T-helper 2 cell treated with Interferon-gamma antibody and Interleukin-4, amounts not matched to agents 100 ng/mL and 5 ng/mL, for 36 hours (primary cell): Measurements from ENCODE around the gene VWA7. TPM values are rescaled to one million over a fixed set of nuclear protein-coding genes. Genes with fewer than 3 reads are reported as not detected.

Experiments used
- intact Hi-C: fragments of 100-400 bp; cut with micrococcal nuclease; formaldehyde crosslinking; loops from one replicate; pipeline ENCODE4 v1.15.1; 2023
- total RNA-seq: library from RNA; stranded (reverse); gene quantifications from 2 replicates; pipeline ENCODE4 v1.2.3, GENCODE V29; 2022

VWA7 gene
- total RNA-seq, 1 donor from 2014 or later, result 4.9 TPM

DNA sequence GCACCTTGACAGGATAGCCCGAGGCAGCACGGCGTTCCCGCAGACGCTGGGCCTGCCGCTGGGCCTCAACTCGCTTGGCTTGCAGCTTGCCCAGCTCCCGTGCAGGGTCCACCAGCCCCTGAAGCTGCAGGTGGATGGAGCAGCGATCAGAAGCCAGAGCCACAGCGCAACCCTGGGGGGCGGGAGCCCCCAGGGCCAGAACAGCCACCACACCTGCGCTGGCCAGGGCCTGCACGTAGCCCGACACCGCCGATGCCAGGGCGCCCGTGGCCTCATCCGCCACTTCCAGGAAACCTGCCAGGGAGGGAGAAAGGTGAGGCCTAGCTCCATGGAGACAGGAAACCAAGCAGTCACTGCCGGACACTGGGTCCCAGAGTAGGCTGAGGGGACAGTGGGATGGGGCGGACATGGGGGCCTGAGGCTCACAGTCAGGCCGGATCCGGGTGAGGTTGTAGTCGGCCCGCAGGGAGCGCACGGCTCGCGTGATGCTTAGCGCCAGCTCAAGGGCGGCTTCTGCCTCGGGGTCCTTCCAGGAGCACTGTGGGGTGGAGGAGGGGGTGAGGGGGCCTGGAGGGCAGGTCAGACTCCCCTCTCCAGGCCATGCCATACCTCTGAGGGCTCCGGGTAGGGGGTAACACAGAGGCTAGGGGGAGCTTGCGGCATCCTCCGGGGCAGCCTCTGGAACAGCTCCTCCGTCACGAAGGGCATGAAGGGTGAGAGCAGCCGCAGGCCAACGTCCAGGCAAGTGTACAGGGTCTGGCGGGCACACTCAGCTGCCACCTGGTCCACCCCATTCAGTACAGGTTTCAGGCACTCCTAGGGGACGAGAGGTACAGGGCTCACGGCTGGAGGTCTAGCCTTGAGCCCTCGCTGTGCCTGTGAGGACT, 2.1 kb upstream of the VWA7 start:
- intact Hi-C loops, result no loop called here

DNA sequence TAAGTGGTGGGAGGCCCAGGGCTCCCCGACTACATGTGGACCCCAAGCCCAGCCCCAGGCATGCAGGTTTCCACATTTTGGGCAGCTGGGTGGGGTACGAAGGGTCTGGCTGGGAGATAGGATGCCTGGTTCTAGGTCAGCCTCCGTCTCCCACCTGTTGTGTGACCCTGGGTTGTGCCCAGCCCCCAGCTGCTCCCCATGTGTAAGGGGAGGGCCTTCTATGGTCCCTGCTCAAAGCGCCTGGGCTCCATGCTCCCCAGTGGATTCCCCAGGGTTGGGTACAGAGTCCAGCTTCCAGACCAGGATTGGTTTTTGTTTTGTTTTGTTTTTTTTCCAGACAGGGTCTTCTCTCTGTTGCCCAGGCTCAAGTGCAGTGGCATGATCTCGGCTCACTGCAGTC, 1.1 kb upstream of the VWA7 start:
- intact Hi-C loops, result no loop called here

DNA sequence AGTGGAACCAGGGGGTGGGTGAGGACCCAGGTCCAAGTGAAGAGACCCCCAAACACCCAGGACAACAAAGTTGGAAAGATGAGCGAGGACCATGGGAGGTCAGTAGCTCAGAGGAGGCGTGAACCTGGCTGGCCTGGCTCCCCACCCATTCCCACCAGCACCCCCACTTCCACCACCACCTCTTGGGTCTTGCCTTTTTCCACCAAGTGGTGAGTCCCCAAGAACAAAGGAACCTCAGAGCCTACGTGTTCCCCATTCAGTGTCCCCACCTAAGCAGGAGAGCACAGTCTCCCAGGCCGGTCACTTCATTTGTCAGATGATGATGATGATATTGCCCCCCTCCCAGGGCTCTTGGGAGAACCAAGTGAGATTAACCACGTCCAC, 531 bp upstream of the VWA7 start:
- intact Hi-C loops, result no loop called here

DNA sequence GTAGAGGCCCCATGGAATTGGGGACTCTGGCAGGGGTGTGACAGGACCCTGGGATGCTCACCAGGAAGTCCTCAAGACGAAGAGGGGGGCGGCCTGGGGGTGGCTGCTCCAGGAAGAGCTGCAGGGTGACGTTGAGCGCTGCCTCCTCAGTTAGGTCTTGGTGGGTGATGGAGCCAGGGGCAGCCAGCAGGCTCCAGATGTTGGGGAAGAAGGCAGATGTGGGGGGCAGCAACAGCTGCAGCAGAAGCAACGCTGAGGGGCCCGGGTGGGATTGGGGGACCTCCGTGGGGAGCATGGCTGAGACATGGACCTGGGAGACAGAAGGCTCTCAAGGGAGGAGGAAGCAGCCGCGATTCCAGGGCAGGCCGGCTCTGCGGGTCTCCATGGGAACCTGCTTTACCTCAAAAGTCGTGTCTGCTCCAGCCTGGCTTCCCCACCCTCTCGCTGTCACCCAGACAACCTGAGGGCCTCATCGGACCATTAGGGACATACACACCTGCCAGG, 591 bp downstream of the VWA7 start:
- intact Hi-C loops, result no loop called here

DNA sequence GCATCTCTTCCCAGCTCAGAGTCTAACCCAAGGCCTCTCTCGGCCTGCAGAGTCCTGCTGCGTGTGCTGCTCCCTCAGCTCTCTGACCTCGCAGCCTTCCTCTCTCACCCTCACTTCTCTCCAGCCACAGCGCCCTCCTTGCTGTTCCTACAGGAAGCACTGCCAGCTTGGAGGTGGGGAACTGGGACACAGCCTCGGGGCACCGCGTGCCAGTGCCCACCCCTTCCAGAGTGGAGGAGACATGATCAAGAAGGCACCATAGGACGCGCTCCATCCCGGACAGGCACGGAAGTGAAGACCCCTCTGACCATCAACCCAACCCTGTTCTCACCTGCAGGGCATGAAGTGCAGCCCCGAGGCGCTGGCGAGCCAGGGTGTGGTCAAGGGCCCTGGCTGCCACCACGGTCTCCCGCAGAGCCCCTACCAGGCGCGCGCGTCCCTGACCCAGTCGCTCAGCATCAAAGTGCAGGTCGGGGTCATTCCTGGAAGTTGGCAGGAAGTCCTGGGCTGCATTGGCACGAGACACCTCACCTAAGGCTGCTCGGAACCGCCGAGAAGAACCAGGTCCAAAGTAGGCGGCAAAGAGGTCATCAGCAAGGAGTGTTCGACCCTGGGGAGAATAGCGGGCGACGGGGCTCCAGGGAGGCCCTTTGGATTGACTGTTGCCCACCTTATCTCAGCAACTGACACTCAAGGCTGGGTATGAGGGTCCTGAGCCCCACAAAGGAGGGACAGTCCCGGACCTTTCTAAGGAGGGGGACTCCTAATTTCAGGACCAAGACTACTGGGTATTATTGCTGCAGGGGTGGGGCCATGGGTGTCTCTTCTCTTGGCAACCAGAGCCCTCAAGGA, 1.3 kb downstream of the VWA7 start:
- intact Hi-C loops, result no loop called here

DNA sequence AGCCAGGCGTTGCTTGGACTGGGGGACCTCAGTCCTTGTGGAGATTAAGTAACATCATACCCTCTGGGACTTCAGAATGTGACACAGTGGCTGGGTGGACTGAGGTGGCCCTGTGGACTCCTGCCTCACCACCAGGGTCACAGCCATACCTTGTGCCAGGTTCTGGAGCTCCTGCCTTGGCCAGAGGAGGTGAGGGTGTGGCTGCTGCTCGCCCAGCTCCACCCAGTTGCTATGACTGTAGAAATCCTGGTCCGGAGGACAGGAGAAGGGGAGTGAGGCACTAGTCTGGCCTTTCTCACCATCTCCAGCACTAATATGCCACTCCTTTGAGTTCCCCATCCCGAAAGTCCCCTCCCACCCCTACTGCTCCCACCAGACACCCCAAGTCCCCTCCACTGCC, 1.9 kb downstream of the VWA7 start:
- intact Hi-C loops, result no loop called here

DNA sequence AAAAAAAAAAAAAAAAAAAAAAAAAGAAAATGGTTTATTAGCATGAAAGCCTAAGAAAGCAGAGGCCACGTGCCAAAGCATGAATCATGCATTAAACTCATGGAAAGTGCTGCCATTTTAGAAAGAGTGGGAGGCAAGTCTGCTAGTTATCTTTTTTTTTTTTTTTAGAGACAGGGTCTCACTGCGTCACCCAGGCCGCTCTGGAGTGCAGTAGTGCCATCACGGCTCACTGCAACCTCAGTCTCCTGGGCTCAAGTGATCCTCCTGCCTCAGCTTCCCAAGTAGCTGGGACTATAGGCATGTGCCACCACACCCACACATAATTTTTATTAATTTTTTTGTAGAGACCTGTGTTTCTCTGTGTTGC, 5.2 kb downstream of the VWA7 start:
- intact Hi-C loops, result loop anchor here (2.0 kb wide), 1 partner anchor 69 kb away; the partner anchor contains the start of gene ABHD16A

DNA sequence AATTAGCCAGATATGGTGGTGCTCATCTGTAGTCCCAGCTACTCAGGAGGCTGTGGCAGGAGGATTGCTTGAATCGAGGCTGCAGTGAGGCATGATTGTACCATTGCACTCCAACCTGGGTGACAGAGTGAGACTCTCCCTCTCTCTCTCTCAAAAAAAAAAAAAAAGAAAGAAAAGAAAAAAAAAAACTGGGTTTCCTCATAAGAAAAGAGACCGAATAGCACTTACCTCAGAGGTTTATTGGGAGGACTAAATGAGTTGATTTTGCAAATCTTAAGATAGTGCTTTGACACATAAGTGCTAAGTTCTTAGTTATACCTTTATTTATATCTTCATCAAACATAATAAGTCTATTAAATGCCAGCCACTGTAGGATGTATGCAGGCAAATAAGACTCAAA, 6.3 kb downstream of the VWA7 start:
- intact Hi-C loops, result loop anchor here (2.0 kb wide), 1 partner anchor 68 kb away; the partner anchor contains the start of gene ABHD16A

DNA sequence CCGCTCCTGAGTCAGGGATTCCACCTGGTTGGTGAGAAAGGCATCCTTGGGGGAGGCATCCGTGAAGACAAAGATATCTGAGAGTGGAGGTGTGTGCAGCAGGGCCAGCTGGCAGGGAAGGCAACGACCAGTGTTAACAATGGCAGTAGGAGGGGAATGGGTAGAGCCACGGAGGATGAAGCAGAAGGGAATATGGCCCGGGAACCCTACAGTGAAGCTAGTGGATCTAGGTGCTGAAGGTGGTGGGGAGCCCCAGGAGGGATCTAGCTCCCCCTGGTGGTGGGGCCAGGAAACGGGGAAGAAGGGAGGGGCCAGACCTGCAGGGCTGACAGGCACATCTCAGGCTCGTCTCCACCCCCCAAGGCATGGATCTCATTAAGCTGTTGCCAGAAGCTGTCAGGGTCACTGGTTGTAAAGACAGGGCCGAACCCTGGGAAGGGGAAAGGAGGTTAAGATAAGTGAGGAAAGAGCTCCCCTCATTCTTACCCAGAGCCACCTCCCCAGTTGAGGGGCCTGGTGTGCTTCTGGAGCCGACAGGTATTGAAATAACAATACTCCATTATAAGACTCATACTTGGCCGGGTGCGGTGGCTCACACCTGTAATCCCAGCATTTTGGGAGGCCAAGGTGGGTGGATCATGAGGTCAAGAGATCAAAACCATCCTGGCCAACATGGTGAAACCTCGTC, 7.3 kb downstream of the VWA7 start:
- intact Hi-C loops, result loop anchor here (2.0 kb wide), 2 partner anchors 41 to 67 kb away; partner anchors contain the start of genes ABHD16A and DDAH2

DNA sequence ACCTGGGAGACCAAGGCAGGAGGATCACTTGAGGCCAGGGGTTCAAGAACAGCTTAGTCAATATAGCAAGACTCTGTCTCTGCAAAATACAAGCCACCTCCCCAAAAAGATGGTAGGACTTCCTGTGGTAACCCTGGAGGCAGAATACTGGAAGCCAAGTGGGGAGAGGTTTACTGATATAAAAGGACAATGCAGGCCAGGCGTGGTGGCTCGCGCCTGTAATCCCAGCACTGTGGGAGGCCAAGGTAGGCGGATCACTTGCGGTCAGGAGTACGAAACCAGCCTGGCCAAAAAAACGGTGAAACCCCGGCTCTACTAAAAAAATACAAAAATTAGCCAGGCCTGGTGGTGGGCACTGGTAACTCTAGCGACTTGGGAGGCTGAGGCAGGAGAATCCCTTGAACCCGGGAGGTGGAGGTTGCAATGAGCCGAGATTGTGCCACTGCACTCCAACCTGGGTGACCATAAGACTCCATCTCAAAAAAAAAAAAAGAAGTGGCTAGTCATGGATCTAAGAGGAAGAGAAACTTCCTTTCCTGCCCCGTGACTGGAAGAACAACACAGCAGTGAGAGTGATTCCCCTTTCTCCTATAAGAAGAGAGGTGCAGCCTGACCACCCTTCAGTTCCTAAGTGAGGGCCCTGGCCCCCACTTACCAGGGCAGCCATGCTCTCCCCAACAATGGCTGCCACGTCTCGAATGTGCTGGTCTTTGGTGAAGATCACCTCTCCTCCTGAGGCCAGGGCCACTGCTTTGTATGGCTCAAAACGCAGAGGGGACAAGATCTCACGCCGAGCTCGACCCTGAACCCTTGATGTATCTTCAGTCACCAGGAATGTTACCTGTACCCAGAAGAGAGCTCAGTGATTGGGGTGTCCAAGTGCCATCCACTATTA, 8.5 kb downstream of the VWA7 start:
- intact Hi-C loops, result loop anchor here (2.0 kb wide), 1 partner anchor 40 kb away; the partner anchor contains the start of gene DDAH2

DNA sequence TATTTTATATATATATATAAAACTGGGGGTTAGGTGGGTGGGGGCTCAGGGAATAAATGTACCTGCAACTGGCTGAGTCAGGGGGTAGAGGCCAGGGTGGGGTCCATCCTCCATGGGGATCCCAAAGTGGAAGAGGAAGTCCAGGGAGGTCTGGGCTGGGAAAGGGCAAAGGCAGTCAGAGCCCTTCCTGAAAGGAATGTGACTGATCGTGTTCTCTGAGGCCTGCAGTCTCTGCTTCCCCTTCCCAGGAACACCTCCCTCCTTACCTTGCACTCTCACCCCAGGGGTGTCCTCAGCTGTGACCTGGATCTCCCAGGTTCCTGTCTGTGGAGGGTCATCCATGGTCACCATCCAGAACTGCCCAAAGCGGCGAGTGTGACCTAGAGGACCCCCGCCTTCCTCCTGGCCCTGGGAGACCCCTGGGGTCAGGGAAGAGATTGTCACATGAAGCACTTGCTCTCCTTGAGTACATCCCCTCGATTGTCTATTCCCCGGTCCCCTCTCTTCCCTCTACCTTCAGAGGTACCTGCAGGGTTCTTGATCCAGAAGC, 10.0 kb downstream of the VWA7 start:
- intact Hi-C loops, result no loop called here

DNA sequence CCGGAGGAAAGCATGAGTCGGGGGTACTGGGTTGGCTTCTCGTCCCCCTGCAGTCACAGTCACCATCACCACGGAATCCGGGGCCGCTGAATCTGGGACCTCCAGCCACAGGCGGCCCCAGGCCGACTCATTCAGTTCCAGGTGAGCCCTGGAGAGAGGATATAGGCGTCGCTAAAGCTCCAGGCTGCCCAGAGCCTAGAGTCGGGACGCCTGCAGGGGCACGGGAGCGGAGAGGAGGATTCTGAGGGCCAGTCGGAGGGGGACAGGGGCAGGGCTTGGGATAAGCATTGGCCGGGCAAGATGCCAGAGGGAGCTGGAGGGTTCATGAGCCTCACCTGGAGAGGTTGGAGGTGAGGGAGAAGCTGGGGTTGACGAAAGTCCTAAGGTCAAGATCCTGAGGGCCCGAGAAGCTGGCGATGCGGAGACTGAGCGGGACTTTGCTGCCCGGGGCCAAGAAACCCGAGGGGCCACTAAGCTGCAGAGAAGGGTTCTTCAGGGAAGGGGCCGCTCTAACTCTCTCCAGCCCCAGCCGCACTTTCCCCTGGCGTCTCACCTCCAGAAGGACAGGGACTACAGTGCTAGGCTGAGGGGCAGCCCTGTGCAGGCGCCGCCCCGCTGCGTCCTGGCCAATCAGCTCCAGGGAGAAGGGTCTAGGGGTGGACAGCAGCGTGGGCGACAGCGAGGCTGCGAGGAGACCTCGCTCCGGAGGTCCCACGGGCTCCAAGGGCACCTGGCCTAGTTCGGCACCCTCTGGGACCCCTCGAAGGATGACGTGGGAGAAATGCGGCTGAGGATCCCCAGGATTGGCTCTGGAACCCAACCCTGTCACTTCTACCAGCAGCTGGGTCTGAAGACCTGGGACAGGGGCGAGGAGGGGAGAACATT, 11.0 kb downstream of the VWA7 start:
- intact Hi-C loops, result no loop called here

DNA sequence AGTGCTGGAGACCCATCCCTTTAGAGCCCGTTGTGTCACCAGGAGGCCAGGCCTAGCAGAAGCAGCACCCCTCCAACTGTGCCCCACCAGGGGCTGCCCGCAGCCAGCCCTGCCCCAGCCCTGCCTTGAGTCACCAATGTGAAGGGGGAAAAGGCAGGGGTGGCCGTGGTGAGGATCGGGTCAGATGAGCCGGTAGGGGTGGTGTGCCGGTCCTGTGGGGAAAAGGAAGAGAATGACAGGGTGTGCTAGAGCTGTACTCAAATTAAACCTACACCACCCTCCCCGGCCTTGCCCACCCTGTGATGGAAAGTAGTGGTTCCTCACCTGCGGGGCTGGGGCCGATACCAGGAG, 11.6 kb downstream of the VWA7 start:
- intact Hi-C loops, result no loop called here

DNA sequence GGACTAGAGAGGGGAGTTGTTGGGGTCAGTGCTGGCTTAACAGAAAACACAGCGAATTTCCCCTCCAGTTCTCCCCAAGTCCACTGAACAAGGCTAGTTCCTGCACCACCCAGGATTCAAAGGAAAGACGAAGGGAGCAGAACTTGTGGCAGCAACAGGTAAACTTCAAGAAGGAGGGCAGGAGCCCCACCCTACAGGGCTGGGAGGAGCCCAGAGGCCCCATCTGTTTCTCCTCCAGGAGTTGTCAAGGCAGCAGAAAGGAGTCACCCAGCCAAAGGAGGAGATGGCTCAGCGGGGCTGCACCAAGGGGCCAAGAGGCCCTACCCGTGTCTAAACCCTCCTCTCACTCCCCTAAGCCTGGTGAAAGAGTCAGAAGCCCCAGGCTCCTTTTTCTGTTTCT, 12.9 kb downstream of the VWA7 start:
- intact Hi-C loops, result no loop called here

DNA sequence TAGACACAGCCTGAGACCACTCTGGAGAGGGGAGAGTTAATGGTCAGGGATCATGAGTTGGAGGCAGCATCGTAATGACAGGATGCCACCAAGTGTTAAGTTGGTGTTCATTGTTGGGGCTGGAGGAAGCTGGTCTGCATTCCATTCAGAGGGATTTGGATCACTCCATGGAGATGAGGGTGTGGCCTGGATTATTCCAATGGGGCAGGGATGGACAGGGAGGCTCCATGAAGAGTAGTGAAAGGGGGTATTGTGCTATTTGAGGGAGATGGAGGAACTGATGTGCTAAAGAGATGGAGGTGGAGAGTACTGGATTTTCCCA, 13.5 kb downstream of the VWA7 start:
- intact Hi-C loops, result no loop called here

DNA sequence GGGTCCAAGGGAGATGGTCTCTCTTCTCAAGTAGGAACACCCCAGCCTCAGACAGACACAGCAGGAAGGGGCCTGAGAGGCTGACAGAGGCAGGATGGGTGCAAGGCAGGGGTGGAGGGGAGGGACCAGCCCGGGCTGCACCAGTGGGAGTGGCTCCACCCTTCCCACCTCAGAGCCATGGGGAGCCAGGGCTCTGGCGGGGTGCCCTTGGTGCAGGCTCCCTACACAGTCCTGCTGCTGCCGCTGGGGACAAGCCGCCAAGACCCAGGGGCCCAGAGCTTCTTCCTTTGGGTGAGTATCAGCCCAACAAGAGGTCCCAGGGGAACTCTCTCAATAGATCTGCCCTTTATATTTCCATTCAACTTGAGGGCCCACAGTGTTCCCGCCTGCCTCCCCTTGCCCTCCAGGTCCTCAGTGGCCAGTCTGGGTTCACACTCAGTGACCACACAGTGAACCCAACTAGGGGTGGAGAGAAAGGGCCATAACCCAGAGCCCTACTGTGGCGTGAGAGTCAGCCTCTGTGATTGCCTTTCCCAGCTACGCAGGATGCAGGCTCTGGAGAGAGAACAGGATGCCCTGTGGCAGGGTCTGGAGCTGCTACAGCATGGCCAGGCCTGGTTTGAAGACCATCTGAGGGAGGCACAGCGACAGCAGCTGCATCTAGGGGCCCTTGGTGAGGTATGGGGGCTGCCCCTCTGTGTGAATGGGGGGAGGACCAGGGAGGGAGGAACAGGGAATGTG, 14.1 kb downstream of the VWA7 start:
- intact Hi-C loops, result no loop called here

DNA sequence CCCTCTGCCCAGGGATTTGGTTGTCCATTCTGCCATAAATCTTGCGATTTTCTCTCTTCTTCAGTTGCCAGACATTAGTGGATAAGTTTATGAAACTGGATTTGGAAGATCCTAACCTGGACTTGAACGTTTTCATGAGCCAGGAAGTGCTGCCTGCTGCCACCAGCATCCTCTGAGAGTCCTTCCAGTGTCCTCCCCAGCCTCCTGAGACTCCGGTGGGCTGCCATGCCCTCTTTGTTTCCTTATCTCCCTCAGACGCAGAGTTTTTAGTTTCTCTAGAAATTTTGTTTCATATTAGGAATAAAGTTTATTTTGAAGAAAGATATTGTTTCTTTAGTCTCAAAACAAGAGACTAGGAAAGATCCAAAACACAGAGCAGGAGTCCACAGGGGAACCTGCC, 14.8 kb downstream of the VWA7 start, which contains the start of gene SAPCD1:
Gene SAPCD1, plus strand, starts transcription at position 301 of the 400 bp plus-strand sequence. CDS start 399 bp downstream, outside the sequence.
- intact Hi-C loops, result no loop called here

DNA sequence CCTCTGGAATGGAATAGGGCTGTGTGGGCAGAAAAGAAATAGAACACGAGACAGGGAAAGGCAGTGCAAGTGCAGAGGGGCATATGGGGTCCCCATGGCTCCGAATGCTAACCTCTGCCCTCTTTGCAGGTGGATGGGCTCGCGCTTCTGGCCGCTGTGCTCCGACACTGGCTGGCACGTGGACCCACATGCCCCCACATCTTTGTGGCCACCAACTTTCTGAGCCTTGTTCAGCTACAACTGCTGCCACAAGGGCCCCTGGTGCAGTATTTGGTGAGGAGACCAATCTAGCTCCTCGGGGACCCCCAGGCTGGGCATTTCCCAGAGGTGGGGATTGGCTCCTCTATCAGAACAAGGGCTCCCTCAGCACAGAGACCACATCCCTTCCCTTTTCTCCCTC, 15.8 kb downstream of the VWA7 start:
- intact Hi-C loops, result no loop called here

DNA sequence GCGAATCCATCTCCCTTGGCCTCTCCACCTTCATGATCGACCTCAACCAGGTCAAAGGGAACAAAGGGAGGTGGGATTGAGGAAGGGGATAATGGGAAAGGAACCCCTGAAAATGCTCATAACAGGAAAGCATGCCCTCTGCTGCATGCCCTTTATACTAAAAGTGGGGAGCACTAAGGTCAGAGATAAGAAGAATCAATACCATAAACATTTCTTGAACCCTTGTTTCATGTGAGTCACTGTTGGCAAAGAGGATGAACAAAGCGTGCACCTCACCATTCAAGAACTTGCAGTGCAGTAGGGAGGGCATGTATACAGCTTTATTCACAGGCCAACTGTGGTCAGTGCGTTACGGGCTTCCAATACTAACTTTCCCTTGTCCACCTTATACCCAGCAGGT, 16.3 kb downstream of the VWA7 start:
- intact Hi-C loops, result no loop called here
